Esophagus mucosa (tissue), 1 donor: ENCODE measurements around the gene PHLDB1. TPM values are rescaled to one million over a fixed set of nuclear protein-coding genes. Genes with fewer than 3 reads are reported as not detected.

Experiments
- ATAC-seq: fragments of 200-7000 bp; cut with Tn5 transposase; one replicate; pipeline ENCODE4 v1.9.1; 2020
- total RNA-seq: library from RNA; stranded (reverse); gene quantifications from one replicate; pipeline ENCODE4 v1.2.4, GENCODE V29; 2023
- donor health status: DM: yes; HTN: yes; CAD: no.

The PHLDB1 gene
- total RNA-seq, 1 donor from 2014 or later: 9.3 TPM

DNA sequence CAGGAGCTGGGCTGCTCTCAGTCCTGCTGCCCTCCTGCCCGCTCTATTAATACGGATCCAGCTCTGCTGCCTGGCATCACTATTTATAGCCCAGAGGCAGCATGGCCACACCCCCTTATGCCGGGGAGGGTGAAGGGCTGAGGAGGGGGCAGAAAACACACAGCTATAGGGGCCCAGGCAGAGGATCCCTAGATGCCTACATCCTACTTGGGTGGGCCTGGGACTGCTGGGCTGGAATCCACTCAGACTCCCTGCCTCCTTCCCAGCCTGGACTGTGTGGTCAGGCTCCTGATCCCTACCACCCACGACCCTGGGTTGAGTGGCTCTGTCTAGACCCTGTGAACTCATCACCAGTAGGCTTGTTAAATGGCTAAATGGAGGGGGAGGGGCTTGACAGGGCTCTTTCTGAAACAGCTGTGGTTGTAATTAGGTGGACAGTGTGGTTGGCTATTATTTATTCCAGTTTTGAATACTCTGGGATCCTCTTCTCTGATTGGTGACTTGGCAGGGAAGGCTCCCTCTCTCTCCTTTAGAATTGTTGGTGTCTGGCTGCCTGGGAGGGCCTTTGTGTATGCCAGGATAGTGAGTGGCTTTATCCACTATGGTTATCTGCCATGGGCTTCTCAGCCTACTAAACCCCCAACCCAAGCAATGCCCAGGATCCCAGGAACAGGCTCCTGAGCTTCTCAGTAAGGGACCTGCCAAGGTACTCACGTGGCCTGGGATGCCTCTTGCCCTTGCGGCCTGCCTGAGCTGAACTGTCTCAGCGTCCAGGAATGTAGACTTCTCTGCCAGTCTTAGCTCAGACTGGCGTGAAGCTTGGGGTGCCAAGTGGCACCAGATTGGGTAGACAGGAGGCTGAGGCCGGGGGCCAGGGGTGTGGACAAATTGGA is 15.2 kb downstream of the PHLDB1 start:
- ATAC-seq: peak; percentile 74

DNA sequence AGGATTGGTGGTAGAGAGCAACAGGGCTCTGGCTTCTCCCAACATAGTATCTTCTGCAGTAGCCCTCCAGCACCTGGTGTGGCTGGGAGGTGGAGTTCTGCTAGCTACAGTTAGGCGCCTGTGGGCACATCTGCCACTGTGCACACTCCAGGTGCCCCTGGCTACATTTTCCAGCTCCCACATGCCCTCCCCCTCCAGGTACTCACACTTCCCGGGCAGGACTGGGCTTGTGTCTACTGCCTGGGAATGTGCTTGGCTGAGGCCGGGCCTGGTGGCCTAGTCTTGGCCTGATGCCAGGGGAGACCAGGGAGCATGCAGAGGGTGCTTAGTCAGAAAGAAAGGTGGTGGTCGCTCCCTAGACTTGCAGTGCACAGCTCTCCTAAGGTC is 15.8 kb downstream of the PHLDB1 start:
- peak; percentile 34 for ATAC-seq

DNA sequence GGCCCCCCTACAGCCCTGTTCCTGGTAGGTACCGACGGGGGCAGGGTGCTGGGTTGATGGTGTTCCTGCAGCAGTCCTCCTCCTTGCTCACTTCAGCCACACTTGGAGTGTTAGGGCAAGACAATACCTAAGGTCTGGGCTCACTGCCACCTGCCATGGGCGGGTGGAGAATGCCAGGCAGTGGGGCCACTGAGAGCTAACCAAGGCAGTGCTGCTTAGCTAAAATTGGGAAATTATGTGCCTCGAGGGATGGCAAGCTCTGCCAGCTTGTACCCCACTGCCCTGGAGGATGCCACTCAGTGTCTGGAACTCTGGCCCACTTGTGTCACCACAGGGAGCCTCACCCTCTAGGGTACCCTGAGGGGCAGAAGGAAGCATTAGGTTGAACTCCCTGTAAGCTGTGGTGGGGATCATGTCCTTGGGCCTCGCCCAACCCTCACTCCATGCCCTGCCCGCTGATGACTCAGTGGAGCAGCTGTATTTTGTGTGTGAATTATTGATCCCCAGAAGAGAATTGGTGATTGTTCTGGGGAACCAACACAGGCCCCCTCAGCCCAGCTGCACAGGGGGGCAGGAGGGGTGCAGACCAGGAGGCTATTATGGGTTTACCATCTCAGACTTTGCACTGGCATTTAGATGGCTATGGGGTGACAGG is 17.7 kb downstream of the PHLDB1 start:
- ATAC-seq: peak; percentile 47

DNA sequence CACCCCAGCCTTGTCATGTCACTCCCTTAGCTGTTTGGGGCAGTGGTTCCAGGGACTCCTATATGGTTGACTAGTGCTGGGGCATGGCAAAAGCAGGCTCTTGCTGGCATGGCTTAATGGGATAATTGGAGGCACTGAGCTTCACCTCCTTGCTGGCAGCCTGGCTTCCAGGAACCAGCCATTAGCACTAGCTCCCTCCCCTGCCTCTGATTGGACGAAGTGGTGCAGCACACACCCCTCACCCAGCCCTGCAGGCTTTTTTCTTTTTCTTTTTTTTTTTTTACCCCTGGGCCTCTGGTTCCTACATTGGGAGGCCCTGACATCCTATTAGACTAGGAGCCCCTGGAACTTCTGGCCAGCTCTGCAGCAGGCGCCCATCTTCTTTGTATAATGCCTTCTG is 18.6 kb downstream of the PHLDB1 start:
- ATAC-seq: no peak

- no peak for ATAC-seq
These were observed 20.2 kb downstream of the PHLDB1 start for GRCh38 chr11:118627566-118627965.

GRCh38 chr11:118628031-118628430 is 20.6 kb downstream of the PHLDB1 start:
- no peak for ATAC-seq

- ATAC-seq: no peak
These were observed 21.0 kb downstream of the PHLDB1 start for GRCh38 chr11:118628432-118628831.

GRCh38 chr11:118628861-118629549 is 21.6 kb downstream of the PHLDB1 start:
- ATAC-seq: no peak

- ATAC-seq: peak; percentile 23
These were observed 22.6 kb downstream of the PHLDB1 start for GRCh38 chr11:118629761-118630661.

- no peak for ATAC-seq
These were observed 23.9 kb downstream of the PHLDB1 start for GRCh38 chr11:118631142-118631909.

DNA sequence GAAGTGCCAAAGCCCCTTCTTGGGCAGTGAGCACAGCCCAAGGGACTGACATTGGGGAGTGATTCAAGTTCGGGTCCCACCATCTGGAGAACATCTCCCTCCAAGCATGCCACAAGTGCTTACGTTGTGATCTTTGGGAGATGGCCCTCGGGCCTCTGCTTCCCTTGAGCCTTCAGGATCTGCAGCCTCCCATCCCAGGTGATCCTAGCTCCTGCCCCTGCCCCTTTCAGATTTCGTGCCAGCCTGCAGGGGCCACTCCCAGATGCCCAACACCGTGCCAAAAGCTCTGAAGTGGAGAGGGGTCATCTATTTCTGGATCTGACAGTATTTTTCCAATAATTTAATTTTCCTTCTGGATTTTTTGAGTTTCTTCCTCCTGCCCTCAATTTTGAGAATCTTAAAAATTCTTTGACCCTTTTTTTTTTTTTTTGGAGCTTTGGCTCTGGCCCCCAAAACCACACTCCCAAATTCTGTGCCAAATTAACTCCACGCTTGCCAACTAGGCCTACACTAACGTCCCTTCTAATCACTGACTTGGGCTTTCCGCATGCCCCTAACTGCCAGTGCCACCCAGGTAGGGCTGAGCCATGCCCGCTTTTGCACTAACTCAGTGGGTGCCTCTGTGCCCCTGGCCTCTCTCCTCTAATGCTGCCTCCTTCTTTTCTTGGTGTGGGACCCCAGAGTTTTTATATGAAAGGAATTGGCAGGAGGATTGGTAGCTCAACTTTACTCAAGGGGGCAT is 25.3 kb downstream of the PHLDB1 start:
- ATAC-seq: no peak

GRCh38 chr11:118633319-118633690 is 25.9 kb downstream of the PHLDB1 start:
- ATAC-seq: no peak

DNA sequence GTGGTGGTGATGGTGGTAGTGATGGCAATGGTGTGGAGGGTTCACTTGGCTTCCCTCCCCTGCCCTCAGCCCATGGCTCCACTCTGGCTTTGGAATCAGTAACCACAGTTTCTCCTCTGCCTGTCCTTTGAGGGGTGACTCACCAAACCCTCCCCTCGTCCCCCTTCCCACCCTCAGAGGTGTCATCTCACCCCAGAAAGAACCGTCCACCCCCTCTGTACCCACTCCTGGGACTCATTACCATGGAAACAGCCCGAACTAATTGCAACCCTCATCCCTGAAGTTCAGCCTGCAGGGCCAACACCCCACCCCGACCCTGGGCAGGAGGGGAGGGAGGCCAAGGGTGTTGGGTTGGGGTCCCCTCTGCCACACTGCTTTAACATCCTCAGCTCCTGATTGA is 26.6 kb downstream of the PHLDB1 start:
- no peak for ATAC-seq

- peak; percentile 73 for ATAC-seq
These were observed 27.2 kb downstream of the PHLDB1 start for GRCh38 chr11:118634431-118635236.

DNA sequence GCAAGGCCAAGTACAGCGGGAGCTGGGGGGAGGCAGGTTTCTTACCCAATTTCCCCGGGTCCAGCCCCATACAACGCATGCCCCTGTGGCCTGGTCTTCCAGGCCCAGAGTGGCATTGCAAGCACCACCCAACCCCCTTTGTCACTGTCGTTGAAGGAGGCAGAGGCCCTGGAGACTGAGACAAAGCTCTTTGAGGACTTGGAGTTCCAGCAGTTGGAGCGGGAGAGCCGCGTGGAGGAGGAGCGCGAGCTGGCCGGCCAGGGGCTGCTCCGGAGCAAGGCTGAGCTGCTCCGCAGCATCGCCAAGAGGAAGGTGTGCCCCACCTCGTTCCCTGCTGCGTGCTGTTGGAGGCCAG is 27.8 kb downstream of the PHLDB1 start:
- ATAC-seq: no peak

DNA sequence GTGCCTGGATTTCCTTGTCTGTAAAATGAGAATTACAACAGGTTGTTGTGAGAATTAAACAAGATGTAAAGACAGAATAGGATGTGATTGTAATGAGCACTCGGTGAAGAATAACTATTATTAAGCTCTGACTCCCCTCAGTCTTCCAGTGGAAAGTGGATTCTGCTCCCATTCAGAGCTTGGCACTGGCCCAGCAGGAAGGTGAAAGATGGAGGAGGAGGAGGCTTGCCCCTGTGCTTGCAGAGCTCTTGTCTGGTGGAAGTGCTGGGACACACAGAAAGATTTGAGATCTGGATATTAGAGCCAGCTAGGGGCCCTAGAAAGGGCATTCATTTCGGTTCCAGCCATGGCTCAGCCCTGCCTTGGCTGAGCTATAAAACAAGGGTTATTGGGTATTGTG is 28.2 kb downstream of the PHLDB1 start:
- ATAC-seq: no peak

DNA sequence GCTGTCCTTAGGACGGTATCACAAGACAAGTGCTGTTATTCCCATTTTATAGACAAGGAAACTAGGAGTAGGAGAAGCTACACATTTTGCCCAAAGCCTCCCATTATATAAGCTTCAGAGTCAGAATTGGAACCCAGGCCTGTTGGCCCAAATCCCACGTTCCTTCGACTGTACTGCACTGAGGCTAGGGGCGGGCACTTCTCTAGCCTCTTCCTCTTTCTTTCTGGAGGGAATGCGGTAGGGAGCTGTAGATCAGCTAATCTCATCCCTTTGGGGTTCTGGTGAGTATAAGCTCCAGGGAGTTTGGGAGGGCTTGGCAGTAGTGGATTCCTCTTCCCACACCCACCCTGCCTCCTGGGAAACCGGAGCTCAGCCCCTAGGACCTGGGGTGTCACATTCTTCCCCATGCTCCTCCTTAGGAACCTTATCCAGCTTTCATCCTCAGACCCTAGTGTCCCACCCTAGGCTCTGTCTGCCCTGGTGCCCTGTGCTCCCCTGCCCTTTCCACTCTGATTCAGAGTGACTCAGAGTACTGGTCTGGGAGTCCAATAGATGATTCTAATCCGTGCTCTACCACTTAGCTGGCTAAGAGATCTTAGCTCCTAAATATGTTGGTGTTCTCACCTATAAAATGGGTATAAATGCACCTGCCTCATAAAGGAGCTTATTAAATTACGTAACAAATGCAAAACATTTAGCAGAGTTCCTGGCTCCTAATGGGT is 29.3 kb downstream of the PHLDB1 start:
- ATAC-seq: no peak

- ATAC-seq: no peak
These were observed 31.3 kb downstream of the PHLDB1 start for GRCh38 chr11:118638726-118639125.

DNA sequence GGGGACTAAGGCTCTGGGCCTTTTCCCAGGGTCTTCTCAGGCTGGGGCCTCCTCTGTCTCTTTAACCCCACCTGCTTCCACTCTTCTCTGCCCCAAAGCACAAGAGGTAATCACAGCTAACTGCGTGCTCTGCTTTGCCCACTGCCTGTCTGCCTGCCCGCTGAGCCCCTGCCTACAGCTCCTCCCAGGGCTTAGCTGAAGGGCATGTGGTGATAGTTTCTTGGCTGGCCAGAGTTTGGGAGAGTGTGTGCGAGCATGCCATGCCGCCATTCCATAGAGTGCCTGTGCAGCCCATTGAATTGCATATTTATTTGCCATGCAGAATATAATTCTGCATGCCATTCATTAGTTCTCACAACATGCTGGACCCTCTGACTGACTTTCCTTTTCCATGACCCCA is 32.5 kb downstream of the PHLDB1 start:
- ATAC-seq: no peak
